Measurements from ENCODE around the gene CPEB4.

The CPEB4 gene

GRCh38 chr5:173953528-173954090 is 65.5 kb downstream of the CPEB4 start:
- no peak for DNase-seq

DNA sequence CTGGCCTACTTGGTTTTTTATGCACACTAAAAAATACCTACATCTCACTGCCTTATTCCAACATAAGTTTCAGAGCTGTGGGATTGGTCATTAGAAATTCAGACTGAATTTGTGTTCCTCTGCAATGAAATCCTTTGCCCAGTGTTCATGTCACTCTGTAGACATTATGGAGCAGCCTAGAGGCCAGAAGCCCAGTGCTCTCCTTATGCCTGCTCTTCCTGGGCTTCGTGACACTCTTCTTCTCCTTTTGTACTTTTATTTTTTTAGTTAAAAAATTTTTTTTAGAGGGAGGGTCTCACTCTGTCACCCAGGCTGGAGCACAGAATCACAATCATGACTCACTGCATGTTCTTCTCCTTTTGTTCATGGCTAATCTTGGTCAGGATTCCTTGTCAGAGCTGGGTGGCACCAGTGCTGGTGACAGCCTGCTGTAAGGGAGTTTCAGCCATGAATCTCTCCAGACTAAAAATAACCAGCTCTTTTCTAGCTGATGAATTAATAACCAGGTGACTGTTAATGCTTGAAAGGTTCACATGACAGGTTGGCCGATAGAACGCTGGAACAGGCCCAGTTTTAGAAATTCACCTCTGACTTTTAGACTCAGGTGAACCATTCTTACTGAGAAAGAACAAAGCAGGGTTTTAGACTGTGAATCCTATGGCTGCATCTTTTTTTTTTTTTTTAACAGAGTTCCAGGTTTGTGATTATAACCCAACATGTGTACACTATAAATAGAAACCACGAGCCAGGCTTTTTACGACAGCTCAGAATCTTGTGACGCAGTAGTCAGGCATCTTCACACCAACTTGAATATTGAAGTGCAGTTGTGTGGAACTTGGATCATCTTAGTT is 66.7 kb downstream of the CPEB4 start:
- DNase-seq = no peak

GRCh38 chr5:173960986-173961385 is 72.8 kb downstream of the CPEB4 start:
- no peak for DNase-seq

GRCh38 chr5:173961418-173961817 is 73.3 kb downstream of the CPEB4 start:
- no peak for DNase-seq

DNA sequence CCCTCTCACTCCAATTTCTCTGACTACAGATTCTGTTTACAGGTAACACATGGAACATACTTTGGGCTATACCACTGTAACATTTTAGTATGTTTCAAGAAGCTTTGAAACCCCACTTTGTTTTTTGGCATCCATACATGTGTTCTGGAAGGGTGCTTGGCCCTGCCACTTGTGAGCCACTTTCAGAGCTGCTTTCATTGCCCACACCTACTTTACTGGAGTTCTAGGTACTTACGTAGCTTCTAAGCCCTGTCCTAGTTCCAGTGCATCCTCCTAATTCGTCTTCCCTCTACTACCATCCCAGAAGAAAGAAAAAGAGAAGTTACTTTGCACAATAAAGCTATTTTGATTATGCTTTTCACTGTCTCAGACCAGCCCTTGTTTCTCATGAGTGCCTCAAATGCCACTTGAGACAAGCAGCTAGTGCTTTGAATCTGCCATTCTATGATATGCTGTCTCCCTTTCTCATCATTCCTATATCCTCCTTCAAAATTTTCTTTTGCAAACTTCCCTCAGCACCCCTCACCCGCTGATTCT is 74.4 kb downstream of the CPEB4 start:
- no peak for DNase-seq

GRCh38 chr5:173963182-173963838 is 75.2 kb downstream of the CPEB4 start:
- no peak for DNase-seq

GRCh38 chr5:173963867-173964441 is 75.8 kb downstream of the CPEB4 start:
- no peak for DNase-seq

- no peak for DNase-seq
Measured at GRCh38 chr5:173964506-173964905, 76.4 kb downstream of the CPEB4 start.

DNA sequence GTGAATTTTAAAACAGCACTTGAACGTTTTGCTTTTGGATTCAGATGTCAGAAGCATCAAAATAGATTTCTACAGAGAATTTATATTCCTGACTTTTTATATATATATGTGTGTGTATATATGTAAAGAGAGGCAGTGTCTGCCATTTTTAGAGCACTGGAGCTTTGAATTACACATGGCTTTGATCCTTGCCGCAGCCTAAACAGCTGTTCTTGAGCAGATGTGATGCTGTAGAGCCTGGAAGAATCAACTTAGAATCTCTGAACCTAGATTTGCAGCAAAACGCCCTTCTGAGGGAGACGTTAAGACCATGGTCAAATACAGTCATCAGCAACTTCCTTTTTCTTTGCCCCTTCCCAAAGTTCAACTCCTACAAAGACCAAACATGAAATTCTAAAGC is 79.1 kb downstream of the CPEB4 start:
- no peak for DNase-seq

DNA sequence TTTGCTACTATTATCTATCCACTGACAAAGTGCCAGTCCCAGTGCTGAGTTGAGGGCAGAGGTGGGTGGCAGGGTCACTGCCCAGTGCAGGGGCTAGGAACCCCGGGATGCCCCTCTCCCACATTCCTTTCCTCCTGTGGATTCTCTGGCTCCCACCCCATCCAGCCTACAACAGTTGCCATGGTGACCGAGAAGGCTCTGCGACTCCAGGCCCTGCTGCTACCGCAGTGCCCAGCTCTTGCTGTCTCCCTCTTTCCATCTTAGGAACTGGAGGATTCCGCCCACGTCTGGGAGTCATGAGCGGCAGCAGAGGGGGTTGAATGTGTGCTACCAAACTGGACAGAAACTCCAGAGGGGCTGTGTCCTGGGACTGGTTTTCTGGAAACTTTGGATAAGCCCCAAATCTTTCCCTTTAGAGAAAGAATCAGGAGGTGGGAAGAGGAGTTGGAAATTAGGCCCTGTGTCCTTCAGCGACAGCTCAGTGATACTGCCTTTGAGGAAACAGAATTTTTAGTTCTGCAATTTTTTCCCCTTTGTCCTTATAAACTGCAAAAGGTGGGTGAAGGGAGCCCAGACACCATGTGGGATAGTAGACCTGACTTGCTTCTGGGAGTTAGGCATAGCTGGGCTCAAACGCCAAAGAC is 80.1 kb downstream of the CPEB4 start:
- no peak for DNase-seq

GRCh38 chr5:173969167-173970049 is 81.3 kb downstream of the CPEB4 start:
- DNase-seq = no peak

DNA sequence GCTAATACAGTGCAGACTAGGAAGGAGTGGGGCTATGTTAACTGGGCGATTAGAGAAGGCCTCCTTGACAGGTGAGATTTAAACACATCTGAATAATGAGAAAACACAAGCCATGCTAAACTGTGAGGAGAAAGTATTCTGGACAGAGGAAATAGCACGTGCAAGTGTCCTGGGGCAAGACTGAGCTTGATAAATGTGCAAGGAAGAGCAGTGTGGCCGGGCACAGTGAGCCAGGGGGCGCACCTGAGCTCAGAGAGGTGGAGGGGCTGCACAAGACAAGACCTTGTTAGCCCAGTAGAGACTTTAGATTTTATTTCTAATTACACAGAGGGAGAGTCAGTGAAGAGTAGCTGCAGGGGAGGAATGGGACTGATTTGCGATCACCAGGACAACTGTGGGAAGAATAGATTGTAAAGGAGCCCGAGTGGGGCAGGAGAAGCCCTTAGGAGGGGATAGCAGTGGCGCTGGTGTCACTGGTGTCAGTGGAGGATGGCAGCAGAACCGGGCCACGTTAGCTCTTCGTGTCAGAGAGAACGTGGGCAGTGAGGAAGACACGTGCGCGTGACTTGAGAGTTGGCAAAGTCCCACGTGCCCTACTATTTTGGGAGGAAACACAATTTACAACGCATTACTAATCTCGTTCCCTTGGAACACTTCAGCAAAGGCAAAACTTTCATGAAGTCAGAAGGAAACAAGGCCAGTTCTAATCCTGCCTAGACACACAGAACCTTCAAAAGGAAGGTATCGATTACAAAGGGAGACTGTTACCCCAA is 82.9 kb downstream of the CPEB4 start:
- DNase-seq = no peak

GRCh38 chr5:173971681-173972345 is 83.7 kb downstream of the CPEB4 start:
- no peak for DNase-seq

GRCh38 chr5:173972607-173972924 is 84.4 kb downstream of the CPEB4 start:
- DNase-seq = no peak

GRCh38 chr5:173972925-173973615 is 84.9 kb downstream of the CPEB4 start:
- DNase-seq = peak; percentile 92

GRCh38 chr5:173973616-173973969 is 85.4 kb downstream of the CPEB4 start:
- no peak for DNase-seq

DNA sequence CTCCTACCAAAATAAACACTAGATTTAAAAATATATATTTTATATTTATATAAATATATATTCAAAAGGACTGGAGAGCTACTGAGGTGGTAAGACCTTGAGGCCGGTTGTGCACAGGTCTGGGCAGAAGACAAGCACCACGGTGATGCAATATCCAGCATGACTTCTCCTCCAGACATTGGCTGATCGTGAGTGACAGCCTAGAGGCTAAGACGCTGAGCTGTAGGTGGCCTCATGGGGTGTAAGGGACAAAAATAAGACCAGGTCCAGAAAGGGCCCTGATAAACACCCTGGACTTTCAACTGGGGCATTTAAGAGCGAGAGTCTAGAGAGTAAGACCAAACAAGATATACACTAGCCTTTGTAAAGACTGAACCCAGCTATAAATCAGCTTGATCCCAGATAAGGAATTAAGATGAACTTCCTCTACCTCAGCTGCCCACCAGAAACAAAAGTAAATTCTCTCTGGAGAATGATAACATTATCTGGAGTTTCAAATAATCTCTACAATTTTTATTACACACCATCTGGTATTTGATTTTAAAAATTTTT is 86.6 kb downstream of the CPEB4 start:
- DNase-seq = no peak

GRCh38 chr5:173981185-173981761 is 93.1 kb downstream of the CPEB4 start:
- DNase-seq = no peak

GRCh38 chr5:173984218-173984617 is 96.1 kb downstream of the CPEB4 start:
- DNase-seq = no peak
